ENCODE results near the gene AKAP8. TPM values are rescaled to one million over a fixed set of nuclear protein-coding genes. Genes with fewer than 3 reads are reported as not detected.

The AKAP8 gene
- polyA plus RNA-seq, 1 donor: 32.7 TPM

Other genes with a start within 250 kb of the AKAP8 start
- 102 TPM for gene NOTCH3, start 178.8 kb downstream of the AKAP8 start, polyA plus RNA-seq (ENCODE audit: insufficient read length)
- gene EPHX3, start 147.3 kb downstream of the AKAP8 start, polyA plus RNA-seq (ENCODE audit: insufficient read length): 3.9 TPM
- gene BRD4, start 47.2 kb downstream of the AKAP8 start, polyA plus RNA-seq (ENCODE audit: insufficient read length): 63.6 TPM
- 119 TPM for gene AKAP8L, start 39.2 kb upstream of the AKAP8 start, polyA plus RNA-seq (ENCODE audit: insufficient read length)
- gene WIZ, start 70.2 kb upstream of the AKAP8 start, polyA plus RNA-seq (ENCODE audit: insufficient read length): 25.7 TPM
- 1.1 TPM for gene RASAL3, start 84.8 kb upstream of the AKAP8 start, polyA plus RNA-seq (ENCODE audit: insufficient read length)
- not detected for gene PGLYRP2, start 99.7 kb upstream of the AKAP8 start, polyA plus RNA-seq (ENCODE audit: insufficient read length)
- 0.28 TPM for gene CYP4F22, start 128.7 kb upstream of the AKAP8 start, polyA plus RNA-seq (ENCODE audit: insufficient read length)
- 0.08 TPM for gene CYP4F8, start 235.4 kb upstream of the AKAP8 start, polyA plus RNA-seq (ENCODE audit: insufficient read length)